ENCODE data around the gene OR4X1.

- TF ChIP-seq CTCF (IDR thresholded peaks at IDR 0.05) (no peak), POLR2A (IDR thresholded peaks at IDR 0.05) (no peak)
Measured at GRCh38 chr11:48263423-48263911, at the start of gene OR4X1.

Data from body of pancreas (tissue), 4 donors.